ENCODE data around the gene TMEM26. TPM values are rescaled to one million over a fixed set of nuclear protein-coding genes. Genes with fewer than 3 reads are reported as not detected.

TMEM26 gene
- 11.6 TPM for polyA plus RNA-seq (2013, experiment 1 of 2)
- 12.8 TPM for polyA plus RNA-seq (2013, experiment 2 of 2)

GRCh38 chr10:61452655-61453641, at the start of gene TMEM26:
TSS of gene TMEM26 (minus strand) at chr10:61453381. CDS start at chr10:61453081, 300 bp downstream.
- peak within 1 kb of the TSS; percentile 86 for H2BK120ac ChIP-seq (ENCODE audit: low read depth, low read length)
- H3K27ac ChIP-seq (ENCODE audit: low read length, poor library complexity, severe bottlenecking) = no peak within 1 kb of the TSS
- H3K36me3 ChIP-seq (ENCODE audit: control insufficient read depth in 1 of 2, insufficient read depth in 2 of 2, low read depth in 1 of 2, low read length in 2 of 2) = no peaks in the 10 kb centered on the region
- H3K79me1 ChIP-seq (replicated peaks; ENCODE audit: low read length, poor library complexity, severe bottlenecking) = no peaks in the 10 kb centered on the region
- peak within 1 kb of the TSS; percentile 80 to 84 for H3K18ac ChIP-seq (ENCODE audit: low read depth in 1 of 2, low read length in 2 of 2)
- peaks cover 17% of the 10 kb centered on the region for H3K4me1 ChIP-seq (ENCODE audit: control insufficient read depth, insufficient read depth, low read depth, low read length)
- no peaks in the 10 kb centered on the region for H3K9me3 ChIP-seq (ENCODE audit: control insufficient read depth, low read length)
- H4K91ac ChIP-seq (ENCODE audit: low read length) = peak within 1 kb of the TSS; percentile 98
- WGBS = 3% methylated on average over 56 of the region's 58 CpGs
- peak within 1 kb of the TSS; percentile 52 for H3K9ac ChIP-seq (ENCODE audit: low read length)
- H3K4ac ChIP-seq (ENCODE audit: low read depth in 1 of 2, low read length in 2 of 2) = peak within 1 kb of the TSS; percentile 72 to 78
- peak within 1 kb of the TSS; percentile 63 to 79 for H3K4me3 ChIP-seq (ENCODE audit: insufficient read depth in 1 of 2, low read depth in 1 of 2, low read length in 2 of 2)
- peak within 1 kb of the TSS; percentile 99 for H3K4me2 ChIP-seq (ENCODE audit: low read length, poor library complexity, severe bottlenecking)
- DNase-seq = peak; percentile 74
- no peak within 1 kb of the TSS for H2BK5ac ChIP-seq (ENCODE audit: low read depth, low read length, poor library complexity, severe bottlenecking)
- H3K27me3 ChIP-seq (ENCODE audit: control insufficient read depth in 1 of 2, insufficient read depth in 1 of 2, low read length in 2 of 2) = peaks cover 8 to 34% of the 10 kb centered on the region in 2 experiments
- H3K23ac ChIP-seq (ENCODE audit: low read length in 2 of 2) = peak within 1 kb of the TSS; percentile 1 to 83
- H2BK15ac ChIP-seq (ENCODE audit: low read depth, poor library complexity, severe bottlenecking) = peak within 1 kb of the TSS; percentile 64
- no peak within 1 kb of the TSS for H2AK5ac ChIP-seq (ENCODE audit: low read length, severe bottlenecking)
- peak within 1 kb of the TSS; percentile 88 to 91 for H2BK12ac ChIP-seq (ENCODE audit: low read length in 2 of 2)
- H4K8ac ChIP-seq (ENCODE audit: low read length) = peak within 1 kb of the TSS; percentile 95
- peak within 1 kb of the TSS in 1 of 2 experiments; percentile 93 for H3K14ac ChIP-seq (ENCODE audit: low read length in 2 of 2)
- H2AFZ ChIP-seq (ENCODE audit: low read depth, low read length) = peak within 1 kb of the TSS; percentile 55

- Histone ChIP-seq H3K4ac (ENCODE audit: low read depth in 1 of 2, low read length in 2 of 2) (no peak overlapping the region), H4K8ac (ENCODE audit: low read length) (no peak overlapping the region), H2BK5ac (ENCODE audit: low read depth, low read length, poor library complexity, severe bottlenecking) (no peak overlapping the region), H3K36me3 (ENCODE audit: control insufficient read depth in 1 of 2, insufficient read depth in 2 of 2, low read depth in 1 of 2, low read length in 2 of 2) (no peaks in the 10 kb centered on the region), H3K27ac (ENCODE audit: low read length, poor library complexity, severe bottlenecking) (no peak overlapping the region), H3K79me1 (replicated peaks; ENCODE audit: low read length, poor library complexity, severe bottlenecking) (no peaks in the 10 kb centered on the region), H4K91ac (ENCODE audit: low read length) (no peak overlapping the region), H3K27me3 (ENCODE audit: control insufficient read depth in 1 of 2, insufficient read depth in 1 of 2, low read length in 2 of 2) (no peaks in the 10 kb centered on the region), H3K18ac (ENCODE audit: low read depth in 1 of 2, low read length in 2 of 2) (no peak overlapping the region), H3K9ac (ENCODE audit: low read length) (no peak overlapping the region), H3K23ac (ENCODE audit: low read length in 2 of 2) (no peak overlapping the region), H2AK5ac (ENCODE audit: low read length, severe bottlenecking) (no peak overlapping the region), H3K4me3 (ENCODE audit: insufficient read depth in 1 of 2, low read depth in 1 of 2, low read length in 2 of 2) (no peak overlapping the region), H2BK12ac (ENCODE audit: low read length in 2 of 2) (no peak overlapping the region), H2AFZ (ENCODE audit: low read depth, low read length) (no peak overlapping the region), H3K4me1 (ENCODE audit: control insufficient read depth, insufficient read depth, low read depth, low read length) (no peaks in the 10 kb centered on the region), H2BK120ac (ENCODE audit: low read depth, low read length) (no peak overlapping the region), H3K9me3 (ENCODE audit: control insufficient read depth, low read length) (no peaks in the 10 kb centered on the region), H2BK15ac (ENCODE audit: low read depth, poor library complexity, severe bottlenecking) (no peak overlapping the region), H3K4me2 (ENCODE audit: low read length, poor library complexity, severe bottlenecking) (no peak overlapping the region), H3K14ac (ENCODE audit: low read length in 2 of 2) (no peak overlapping the region)
- DNase-seq = no peak
Observed at GRCh38 chr10:61500460-61500859, 47.3 kb upstream of the TMEM26 start.

GRCh38 chr10:61492364-61492995, 39.3 kb upstream of the TMEM26 start:
- Histone ChIP-seq H3K4ac (ENCODE audit: low read depth in 1 of 2, low read length in 2 of 2) (no peak overlapping the region), H2BK5ac (ENCODE audit: low read depth, low read length, poor library complexity, severe bottlenecking) (no peak overlapping the region), H2BK12ac (ENCODE audit: low read length in 2 of 2) (no peak overlapping the region), H2AK5ac (ENCODE audit: low read length, severe bottlenecking) (no peak overlapping the region), H4K8ac (ENCODE audit: low read length) (no peak overlapping the region), H3K18ac (ENCODE audit: low read depth in 1 of 2, low read length in 2 of 2) (no peak overlapping the region), H3K9me3 (ENCODE audit: control insufficient read depth, low read length) (no peaks in the 10 kb centered on the region), H2BK15ac (ENCODE audit: low read depth, poor library complexity, severe bottlenecking) (no peak overlapping the region), H3K27me3 (ENCODE audit: control insufficient read depth in 1 of 2, insufficient read depth in 1 of 2, low read length in 2 of 2) (no peaks in the 10 kb centered on the region), H3K79me1 (replicated peaks; ENCODE audit: low read length, poor library complexity, severe bottlenecking) (no peaks in the 10 kb centered on the region), H3K23ac (ENCODE audit: low read length in 2 of 2) (no peak overlapping the region), H4K91ac (ENCODE audit: low read length) (no peak overlapping the region), H3K4me1 (ENCODE audit: control insufficient read depth, insufficient read depth, low read depth, low read length) (no peaks in the 10 kb centered on the region), H3K9ac (ENCODE audit: low read length) (no peak overlapping the region), H3K27ac (ENCODE audit: low read length, poor library complexity, severe bottlenecking) (no peak overlapping the region), H2BK120ac (ENCODE audit: low read depth, low read length) (no peak overlapping the region), H3K4me2 (ENCODE audit: low read length, poor library complexity, severe bottlenecking) (no peak overlapping the region), H2AFZ (ENCODE audit: low read depth, low read length) (no peak overlapping the region), H3K4me3 (ENCODE audit: insufficient read depth in 1 of 2, low read depth in 1 of 2, low read length in 2 of 2) (no peak overlapping the region), H3K36me3 (ENCODE audit: control insufficient read depth in 1 of 2, insufficient read depth in 2 of 2, low read depth in 1 of 2, low read length in 2 of 2) (no peaks in the 10 kb centered on the region), H3K14ac (ENCODE audit: low read length in 2 of 2) (no peak overlapping the region)
- WGBS = 100% methylated on average over 1 of the region's 2 CpGs
- no peak for DNase-seq

GRCh38 chr10:61487506-61487905, 34.3 kb upstream of the TMEM26 start:
- Histone ChIP-seq H3K4me3 (ENCODE audit: insufficient read depth in 1 of 2, low read depth in 1 of 2, low read length in 2 of 2) (no peak overlapping the region), H3K36me3 (ENCODE audit: control insufficient read depth in 1 of 2, insufficient read depth in 2 of 2, low read depth in 1 of 2, low read length in 2 of 2) (no peaks in the 10 kb centered on the region), H2BK5ac (ENCODE audit: low read depth, low read length, poor library complexity, severe bottlenecking) (no peak overlapping the region), H2BK12ac (ENCODE audit: low read length in 2 of 2) (peak overlapping the region in 1 of 2 experiments; percentile 10), H2BK15ac (ENCODE audit: low read depth, poor library complexity, severe bottlenecking) (no peak overlapping the region), H2BK120ac (ENCODE audit: low read depth, low read length) (no peak overlapping the region), H3K4me2 (ENCODE audit: low read length, poor library complexity, severe bottlenecking) (no peak overlapping the region), H4K91ac (ENCODE audit: low read length) (no peak overlapping the region), H3K27ac (ENCODE audit: low read length, poor library complexity, severe bottlenecking) (no peak overlapping the region), H3K4me1 (ENCODE audit: control insufficient read depth, insufficient read depth, low read depth, low read length) (no peaks in the 10 kb centered on the region), H3K9ac (ENCODE audit: low read length) (no peak overlapping the region), H3K79me1 (replicated peaks; ENCODE audit: low read length, poor library complexity, severe bottlenecking) (no peaks in the 10 kb centered on the region), H3K4ac (ENCODE audit: low read depth in 1 of 2, low read length in 2 of 2) (peak overlapping the region in 1 of 2 experiments; percentile 4), H2AFZ (ENCODE audit: low read depth, low read length) (no peak overlapping the region), H4K8ac (ENCODE audit: low read length) (no peak overlapping the region), H3K23ac (ENCODE audit: low read length in 2 of 2) (no peak overlapping the region), H3K9me3 (ENCODE audit: control insufficient read depth, low read length) (no peaks in the 10 kb centered on the region), H3K27me3 (ENCODE audit: control insufficient read depth in 1 of 2, insufficient read depth in 1 of 2, low read length in 2 of 2) (no peaks in the 10 kb centered on the region), H3K18ac (ENCODE audit: low read depth in 1 of 2, low read length in 2 of 2) (peak overlapping the region in 1 of 2 experiments; percentile 66), H3K14ac (ENCODE audit: low read length in 2 of 2) (peak overlapping the region in 1 of 2 experiments; percentile 55), H2AK5ac (ENCODE audit: low read length, severe bottlenecking) (no peak overlapping the region)
- DNase-seq = peak; percentile 45
- 14% methylated on average over 4 of the region's 5 CpGs for WGBS
